H1 (cell line): ENCODE data around the gene KHSRP. TPM values are rescaled to one million over a fixed set of nuclear protein-coding genes. Genes with fewer than 3 reads are reported as not detected.

Experiments
- CTCF ChIA-PET: fragments of 300-600 bp; sonication (Branson Sonifier 250); formaldehyde crosslinking; loops from one replicate; lab custom pipeline; 2021; ENCODE audit not compliant: partially characterized antibody; lab: Charles Lee
- POLR2A ChIA-PET: fragments of 300-600 bp; sonication (Branson Sonifier 250); formaldehyde crosslinking; loops from one replicate; lab custom pipeline; 2021; ENCODE audit warnings: inconsistent platforms; ENCODE audit not compliant: partially characterized antibody; lab: Charles Lee
- DNase-seq, 2 experiments: peaks; one replicate each; pipeline versions ENCODE4 v3.0.0 to v3.0.0-alpha.2; 2010 to 2022; ENCODE audit warnings: low spot score in 2 of 2, low read depth in 1 of 2, mixed read lengths in 1 of 2
- FAIRE-seq: peaks from 2 replicates; lab custom pipeline; 2011; peaks lifted over from hg19 to GRCh38; lab: Jason Lieb, UNC
- H2AFZ ChIP-seq: 2 replicates; pipeline ENCODE4 v1.8.1; 2012; ENCODE audit warnings: low read length, inconsistent platforms
- H2AK5ac ChIP-seq: 2 replicates; pipeline ENCODE4 v1.6.1; 2013; ENCODE audit warnings: low read depth, low read length
- H2BK120ac ChIP-seq: replicated peaks from 2 replicates; pipeline ENCODE3; 2013; ENCODE audit warnings: low read depth, low read length, inconsistent platforms
- H2BK12ac ChIP-seq: 2 replicates; pipeline ENCODE4 v1.6.1; 2013; ENCODE audit warnings: low read depth, low read length
- H2BK15ac ChIP-seq: 2 replicates; pipeline ENCODE4 v1.6.1; 2013; ENCODE audit warnings: low read length
- H2BK20ac ChIP-seq: 2 replicates; pipeline ENCODE4 v1.6.1; 2013; ENCODE audit warnings: low read length
- H2BK5ac ChIP-seq: 2 replicates; pipeline ENCODE4 v1.6.1; 2013; ENCODE audit warnings: low read depth, low read length
- H3K14ac ChIP-seq: 2 replicates; pipeline ENCODE4 v1.6.1; 2013; ENCODE audit warnings: inconsistent platforms; ENCODE audit not compliant: insufficient read length
- H3K18ac ChIP-seq: 2 replicates; pipeline ENCODE4 v1.6.1; 2013; ENCODE audit warnings: low read length; ENCODE audit errors: extremely low read depth
- H3K23ac ChIP-seq: 2 replicates; pipeline ENCODE4 v1.6.1; 2013; ENCODE audit warnings: inconsistent platforms; ENCODE audit not compliant: insufficient read length
- H3K23me2 ChIP-seq: 2 replicates; pipeline ENCODE4 v1.6.1; 2013; ENCODE audit warnings: low read depth, low read length
- H3K27ac ChIP-seq: 2 replicates; pipeline ENCODE4 v1.6.1; 2011; ENCODE audit warnings: low read depth, low read length, inconsistent platforms
- H3K27me3 ChIP-seq, 4 experiments: replicated peaks in 1 of 4; 1 replicate in 1 of 4; 2 replicates in 3 of 4; pipeline versions ENCODE4 v1.6.1 to v1.8.1; 2011 to 2013; ENCODE audit warnings: low read length in 3 of 4, mild to moderate bottlenecking in 3 of 4, inconsistent platforms in 2 of 4, mixed read lengths in 2 of 4, moderate library complexity in 1 of 4; ENCODE audit not compliant: control insufficient read depth in 3 of 4, insufficient read depth in 3 of 4; ENCODE audit errors: extremely low read depth in 1 of 4
- H3K36me3 ChIP-seq, 4 experiments: 2 replicates each; pipeline versions ENCODE4 v1.6.1 to v1.8.1; 2011 to 2013; ENCODE audit warnings: mild to moderate bottlenecking in 4 of 4, low read length in 3 of 4, moderate library complexity in 2 of 4, control low read depth in 1 of 4, inconsistent platforms in 1 of 4; ENCODE audit not compliant: insufficient read depth in 4 of 4, control insufficient read depth in 2 of 4
- H3K4ac ChIP-seq: replicated peaks from 2 replicates; pipeline ENCODE3; 2013; ENCODE audit warnings: low read length, low read depth, mixed read lengths, inconsistent platforms; ENCODE audit not compliant: insufficient read length
- H3K4me1 ChIP-seq, 4 experiments: replicated peaks in 1 of 4; 1 replicate in 1 of 4; 2 replicates in 3 of 4; pipeline versions ENCODE4 v1.6.1 to v1.8.1; 2011 to 2013; ENCODE audit warnings: low read length in 3 of 4, inconsistent platforms in 2 of 4, mixed read lengths in 1 of 4; ENCODE audit not compliant: insufficient read depth in 4 of 4, control insufficient read depth in 3 of 4
- H3K4me2 ChIP-seq, 2 experiments: 2 replicates each; pipeline versions ENCODE4 v1.6.1 to v1.8.1; 2011 to 2013; ENCODE audit warnings: low read depth in 2 of 2, low read length in 2 of 2, control low read depth in 1 of 2, inconsistent platforms in 1 of 2, mild to moderate bottlenecking in 1 of 2; ENCODE audit not compliant: insufficient read depth in 1 of 2
- H3K4me3 ChIP-seq, 4 experiments: fragments of 200-600, 300-600 bp in 1 of 4; sonication (generic), shearing (Covaris generic), sonication (Bioruptor Twin) in 1 of 4; 2 replicates each; pipeline versions ENCODE4 v1.5.1 to v1.8.1; 2011 to 2016; ENCODE audit warnings: low read length in 4 of 4, low read depth in 3 of 4, control low read depth in 2 of 4, inconsistent platforms in 2 of 4, mild to moderate bottlenecking in 2 of 4, mixed read lengths in 1 of 4, moderate library complexity in 1 of 4; ENCODE audit not compliant: insufficient read depth in 2 of 4; ENCODE audit errors: extremely low read depth in 1 of 4
- H3K56ac ChIP-seq: replicated peaks from 2 replicates; pipeline ENCODE3; 2013; ENCODE audit warnings: low read depth, mild to moderate bottlenecking, mixed read lengths, low read length, inconsistent platforms; ENCODE audit not compliant: insufficient read length
- H3K79me1 ChIP-seq: 2 replicates; pipeline ENCODE4 v1.6.1; 2013; ENCODE audit warnings: low read depth, low read length, control low read depth
- H3K79me2 ChIP-seq, 2 experiments: 2 replicates each; pipeline versions ENCODE4 v1.6.1 to v1.8.1; 2012 to 2013; ENCODE audit warnings: low read length in 2 of 2, mild to moderate bottlenecking in 2 of 2, inconsistent platforms in 1 of 2; ENCODE audit not compliant: insufficient read depth in 2 of 2, control insufficient read depth in 1 of 2
- H3K9ac ChIP-seq, 4 experiments: replicated peaks in 1 of 4; 1 replicate in 1 of 4; 2 replicates in 3 of 4; pipeline versions ENCODE4 v1.6.1 to v1.8.1; 2011 to 2013; ENCODE audit warnings: low read depth in 3 of 4, low read length in 3 of 4, control low read depth in 2 of 4, mild to moderate bottlenecking in 2 of 4, moderate library complexity in 2 of 4, inconsistent platforms in 1 of 4; ENCODE audit errors: extremely low read depth in 1 of 4
- H3K9me3 ChIP-seq, 2 experiments: 2 replicates each; pipeline versions ENCODE4 v1.6.1 to v1.8.1; 2012 to 2013; ENCODE audit warnings: mild to moderate bottlenecking in 2 of 2, moderate library complexity in 2 of 2, control low read depth in 1 of 2, inconsistent platforms in 1 of 2, low read depth in 1 of 2, low read length in 1 of 2, mixed read lengths in 1 of 2; ENCODE audit not compliant: insufficient read depth in 2 of 2
- H4K20me1 ChIP-seq, 2 experiments: replicated peaks in 1 of 2; 2 replicates each; pipeline versions ENCODE3 to v1.8.1; 2011 to 2013; ENCODE audit warnings: inconsistent platforms in 2 of 2, low read length in 2 of 2, mild to moderate bottlenecking in 1 of 2; ENCODE audit not compliant: insufficient read depth in 2 of 2, control insufficient read depth in 1 of 2
- H4K5ac ChIP-seq: 2 replicates; pipeline ENCODE4 v1.6.1; 2013; ENCODE audit warnings: low read length, low read depth, mixed read lengths, inconsistent platforms; ENCODE audit not compliant: insufficient read length
- H4K8ac ChIP-seq: 2 replicates; pipeline ENCODE4 v1.8.0; 2013; ENCODE audit warnings: mild to moderate bottlenecking, moderate library complexity, low read length, inconsistent platforms; ENCODE audit not compliant: insufficient read depth; ENCODE audit errors: extremely low read depth
- H4K91ac ChIP-seq: replicated peaks from 2 replicates; pipeline ENCODE3; 2013; ENCODE audit warnings: low read length, mixed read lengths, inconsistent platforms; ENCODE audit not compliant: insufficient read length
- CREB1 ChIP-seq: IDR thresholded peaks from 2 replicates; pipeline ENCODE4 v1.6.1; 2012; ENCODE audit warnings: inconsistent platforms
- HDAC6 ChIP-seq: IDR thresholded peaks from one replicate; pipeline ENCODE4 v1.7.1; 2012; ENCODE audit warnings: low read depth, mild to moderate bottlenecking, inconsistent platforms, low read length, moderate library complexity
- NRF1 ChIP-seq: IDR thresholded peaks from 2 replicates; pipeline ENCODE4 v1.6.1; 2011; ENCODE audit warnings: mild to moderate bottlenecking, low read depth, low read length, improper control_type of control experiment
- RAD21 ChIP-seq, 2 experiments: IDR thresholded peaks in 1 of 2; conservative IDR thresholded peaks in 1 of 2; 2 replicates each; pipeline ENCODE4 v1.6.1; 2011; ENCODE audit warnings: low read depth in 2 of 2, low read length in 2 of 2, improper control_type of control experiment in 1 of 2, inconsistent platforms in 1 of 2, mild to moderate bottlenecking in 1 of 2, moderate library complexity in 1 of 2
- RBBP5 ChIP-seq: IDR thresholded peaks from 2 replicates; pipeline ENCODE4 v1.7.1; 2012; ENCODE audit warnings: low read depth, mild to moderate bottlenecking, inconsistent platforms, low read length, moderate library complexity, borderline replicate concordance
- SIRT6 ChIP-seq: IDR thresholded peaks from one replicate; pipeline ENCODE4 v1.7.1; 2012; ENCODE audit warnings: low read length, inconsistent platforms
- TBP ChIP-seq: IDR thresholded peaks from 2 replicates; pipeline ENCODE4 v1.6.1; 2011; ENCODE audit warnings: low read depth, low read length, improper control_type of control experiment
- WGBS, 2 experiments: shearing (Covaris generic) in 1 of 2; methylation state at CpG; one replicate each; pipeline versions ENCODE4 v1.1.6 to v1.1.7; 2013 to 2015; ENCODE audit warnings: low lambda C conversion rate in 2 of 2, mixed read lengths in 2 of 2, inconsistent platforms in 1 of 2, low coverage in 1 of 2, missing lambda C conversion rate in 1 of 2; ENCODE audit not compliant: insufficient replicate concordance in 2 of 2, insufficient coverage in 1 of 2, insufficient read length in 1 of 2; ENCODE audit errors: extremely low coverage in 1 of 2, missing lambda C conversion rate in 1 of 2; 5-methylcytosine and 5-hydroxymethylcytosine counted together
- polyA plus RNA-seq, 7 experiments: library from polyadenylated mRNA; depleted of rRNA in 3 of 7; stranded (reverse) in 5 of 7; unstranded in 2 of 7; fragments of >200 nt in 5 of 7; fragments of 200-250 nt in 2 of 7; gene quantifications; 1 replicate in 5 of 7; 2 replicates in 1 of 7; 4 replicates in 1 of 7; pipeline versions ENCODE4 v1.2.1 to v1.2.3, GENCODE V29; 2011 to 2013; ENCODE audit warnings: missing spikeins in 2 of 7, mixed read lengths in 2 of 7
- total RNA-seq: library from RNA; stranded (reverse); fragmentation: NEBNext Ultra II Directional; extraction: Animal tissue kit (Norgen Biotek cat#: 25700); gene quantifications from 2 replicates; pipeline ENCODE4 v1.2.1, GENCODE V29; 2021
- TF ChIP-seq, protein P1 (sequence below), 3 experiments: IDR thresholded peaks; 1 replicate in 2 of 3; 2 replicates in 1 of 3; pipeline versions ENCODE4 v1.5.1 to v1.6.1; 2011; ENCODE audit warnings: low read length in 3 of 3, mild to moderate bottlenecking in 3 of 3, inconsistent platforms in 2 of 3, low read depth in 1 of 3, moderate library complexity in 1 of 3; ENCODE audit not compliant: insufficient read depth in 1 of 3; ENCODE audit errors: control extremely low read depth in 1 of 3

The KHSRP gene
- total and polyA plus RNA-seq, 2 of the 8 experiments (the other 6 are each of a cell fraction or from before 2014, with no cell fraction given), result 143 to 573 TPM

DNA sequence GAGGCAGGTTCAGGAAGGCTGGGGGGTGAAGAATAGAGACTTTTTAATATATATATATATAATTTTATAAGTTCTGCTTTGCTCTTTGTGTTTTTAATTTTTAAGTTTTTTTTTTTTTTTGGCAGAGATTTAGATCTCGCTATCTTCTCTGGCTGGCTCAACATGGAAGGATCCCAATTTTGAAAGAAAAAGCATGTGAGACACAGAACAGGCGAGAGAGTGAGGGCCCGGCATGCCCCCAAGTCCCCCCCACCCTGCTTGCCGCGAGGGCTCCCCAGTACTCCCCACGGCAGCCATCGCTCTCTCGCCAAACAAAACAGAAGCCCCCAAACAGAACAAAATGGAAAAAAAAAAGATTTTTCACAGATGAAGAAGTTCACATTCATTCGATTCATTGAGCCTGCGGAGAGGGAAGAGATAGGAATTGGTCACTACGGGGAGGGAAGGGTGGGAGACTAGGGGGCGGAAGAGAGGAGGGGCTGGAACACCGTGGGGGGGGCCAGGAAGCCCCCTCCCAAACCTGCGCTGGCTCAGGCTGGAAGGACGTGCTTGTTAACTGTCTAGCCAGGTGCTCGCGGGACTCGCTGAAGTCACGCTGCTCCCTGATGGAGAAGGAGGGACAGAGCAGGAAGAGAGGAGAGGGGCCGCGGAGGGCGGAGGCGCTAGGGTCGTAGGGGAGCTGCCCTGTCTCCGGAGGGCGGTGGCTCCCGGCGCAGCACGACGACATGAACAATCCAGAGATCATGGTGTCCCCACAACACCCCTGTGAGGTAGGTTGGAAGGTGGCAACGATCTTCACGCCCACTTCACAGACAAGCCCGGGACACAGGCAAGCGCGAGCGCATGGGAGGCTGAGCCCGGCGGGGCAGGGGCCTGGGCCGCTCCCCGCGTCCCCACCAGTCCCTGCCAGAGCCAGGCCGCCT lies 10.6 kb downstream of the KHSRP start:
- Histone ChIP-seq H3K9ac (no peak overlapping the region), H3K4me1 (peaks cover 0 to 12% (median 6%) of the 10 kb centered on the region in 4 experiments; a peak in 6 of 7 replicates), H2AK5ac (no peak overlapping the region), H2BK5ac (peak overlapping the region; percentile 13; the same call in 1 of the 2 replicates), H3K9me3 (no peaks in the 10 kb centered on the region), H3K14ac (no peak overlapping the region), H3K56ac (no peak overlapping the region), H3K4me3 (no peak overlapping the region), H2BK20ac (no peak overlapping the region), H2BK12ac (no peak overlapping the region), H2AFZ (no peak overlapping the region), H3K4ac (no peak overlapping the region), H3K23ac (no peak overlapping the region), H4K8ac (no peak overlapping the region), H4K91ac (no peak overlapping the region), H3K27me3 (no peaks in the 10 kb centered on the region), H3K23me2 (no peaks in the 10 kb centered on the region), H4K20me1 (peaks cover 10 to 33% of the 10 kb centered on the region in 2 experiments), H3K36me3 (peaks cover 28 to 57% (median 45%) of the 10 kb centered on the region in 4 experiments), H3K27ac (no peak overlapping the region), H3K79me1 (peaks cover 10% of the 10 kb centered on the region), H3K79me2 (peaks cover 0 to 17% of the 10 kb centered on the region in 2 experiments; a peak in 1 of 4 replicates), H4K5ac (no peak overlapping the region), H3K4me2 (no peak overlapping the region), H3K18ac (no peak overlapping the region; the same call in 1 of the 2 replicates), H2BK120ac (no peak overlapping the region), H2BK15ac (no peak overlapping the region)
- DNase-seq (peak in 1 of 2 experiments; percentile 63), FAIRE-seq (no peak)
- CTCF ChIA-PET, result no interaction called here
- WGBS, 2 experiments, result 87% methylated on average over 26 of the region's 42 CpGs; no CpG with 5 or more reads in 1 of the 2 experiments
- POLR2A ChIA-PET, result interaction anchor here (1.0 to 1.6 kb wide), 4 partner anchors 9 to 16 kb away, joined by 3 to 4 read pairs (median 4); partner anchors contain the start of gene KHSRP
- no peak for TF ChIP-seq NRF1
- TF ChIP-seq RAD21 (IDR thresholded peaks at IDR 0.05 in 1 of 2, conservative IDR thresholded peaks at IDR 0.05 in 1 of 2; ENCODE audit: low read depth in 2 of 2, low read length in 2 of 2), result peak; percentile 28 to 34; a peak in 2 of 4 replicates
- TF ChIP-seq, protein P1, sequence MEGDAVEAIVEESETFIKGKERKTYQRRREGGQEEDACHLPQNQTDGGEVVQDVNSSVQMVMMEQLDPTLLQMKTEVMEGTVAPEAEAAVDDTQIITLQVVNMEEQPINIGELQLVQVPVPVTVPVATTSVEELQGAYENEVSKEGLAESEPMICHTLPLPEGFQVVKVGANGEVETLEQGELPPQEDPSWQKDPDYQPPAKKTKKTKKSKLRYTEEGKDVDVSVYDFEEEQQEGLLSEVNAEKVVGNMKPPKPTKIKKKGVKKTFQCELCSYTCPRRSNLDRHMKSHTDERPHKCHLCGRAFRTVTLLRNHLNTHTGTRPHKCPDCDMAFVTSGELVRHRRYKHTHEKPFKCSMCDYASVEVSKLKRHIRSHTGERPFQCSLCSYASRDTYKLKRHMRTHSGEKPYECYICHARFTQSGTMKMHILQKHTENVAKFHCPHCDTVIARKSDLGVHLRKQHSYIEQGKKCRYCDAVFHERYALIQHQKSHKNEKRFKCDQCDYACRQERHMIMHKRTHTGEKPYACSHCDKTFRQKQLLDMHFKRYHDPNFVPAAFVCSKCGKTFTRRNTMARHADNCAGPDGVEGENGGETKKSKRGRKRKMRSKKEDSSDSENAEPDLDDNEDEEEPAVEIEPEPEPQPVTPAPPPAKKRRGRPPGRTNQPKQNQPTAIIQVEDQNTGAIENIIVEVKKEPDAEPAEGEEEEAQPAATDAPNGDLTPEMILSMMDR (IDR thresholded peaks at IDR 0.05; ENCODE audit: control extremely low read depth in 1 of 3, insufficient read depth in 1 of 3, low read depth in 1 of 3, low read length in 3 of 3), result peak in 2 of 3 experiments; percentile 9 to 25; a peak in 2 of 4 replicates
- TF ChIP-seq CREB1, result no peak
- TF ChIP-seq SIRT6, result no peak
- no peak for TF ChIP-seq HDAC6
- no peak for TF ChIP-seq RBBP5
- no peak for TF ChIP-seq TBP
